GM19438 (cell line): ENCODE data around the gene RRAGD.
"Not testable (repeated sequence)": the region's sequence is repeated elsewhere in the genome, so short reads cannot be mapped to it uniquely, and the experiment has no call there.

Experiments
- ATAC-seq: cut with Tn5 transposase; IDR thresholded peaks from one replicate; pipeline ENCODE4 v1.9.1; 2021; ENCODE audit warnings: low read depth; ENCODE audit not compliant: unreplicated experiment

The RRAGD gene

DNA sequence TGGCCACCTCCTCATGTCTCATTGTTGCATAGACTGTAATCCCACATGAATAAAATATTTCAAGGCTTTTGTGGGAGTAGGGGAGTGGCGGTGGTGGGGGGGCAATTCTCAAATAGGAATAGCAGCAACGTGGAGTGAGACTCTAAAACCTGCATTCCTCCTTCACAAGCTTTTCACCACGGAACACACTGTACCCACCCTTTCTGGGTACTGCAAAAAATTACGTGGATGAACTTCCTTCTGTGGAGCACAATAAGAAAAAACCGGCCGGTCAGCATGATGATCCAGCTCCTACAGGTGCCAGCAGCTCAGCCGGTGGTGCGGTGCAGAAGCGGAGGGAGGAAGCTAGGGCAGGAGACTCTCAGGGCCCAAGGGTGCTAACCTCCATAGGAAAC is 930 bp upstream of the RRAGD start:
- no peak for ATAC-seq

DNA sequence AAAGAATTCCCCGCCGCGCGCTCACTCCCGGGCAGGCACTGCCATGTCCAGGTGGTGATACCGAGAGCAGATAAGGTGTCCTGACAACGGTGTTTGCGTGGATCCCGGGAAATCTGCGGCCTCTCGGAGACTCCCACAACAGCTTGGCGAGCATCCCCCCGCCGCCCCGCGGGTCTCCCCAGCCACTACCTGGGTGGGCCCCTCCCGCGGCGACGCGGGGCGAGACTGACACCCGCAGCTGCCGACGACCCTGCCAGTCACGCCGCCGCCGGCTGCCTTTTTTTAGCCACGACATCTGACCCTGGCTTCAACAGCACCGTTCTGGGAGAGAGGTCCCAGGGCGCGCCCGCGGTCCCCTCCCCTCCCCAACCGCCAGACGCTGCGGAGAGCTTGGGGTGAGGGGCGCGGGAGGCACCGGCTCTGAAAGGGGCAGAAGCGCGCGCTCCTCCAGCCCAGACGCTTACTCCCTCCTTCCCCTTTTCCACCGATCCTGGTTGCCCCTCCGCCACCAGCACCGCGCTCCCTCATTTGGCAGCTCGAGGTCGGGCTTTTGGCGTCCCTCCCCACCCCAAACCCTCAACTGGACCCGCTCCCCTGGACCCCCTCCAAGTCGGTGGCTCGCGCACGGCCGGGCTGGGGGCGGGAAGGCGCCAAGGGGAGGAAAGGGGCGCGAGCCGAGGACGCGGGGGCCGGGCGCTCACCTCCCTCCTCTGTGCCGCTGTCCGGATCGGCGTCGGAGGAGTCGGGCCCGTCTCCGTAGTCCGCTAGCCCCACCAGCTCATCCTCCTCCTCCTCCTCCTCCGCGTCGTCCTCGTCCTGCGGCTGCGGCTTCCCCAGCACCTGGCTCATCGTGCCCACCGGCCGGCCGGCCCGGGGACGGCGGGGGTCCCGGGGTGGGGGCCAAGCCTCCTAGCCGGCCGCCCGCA is 665 bp downstream of the RRAGD start:
- ATAC-seq, result peak; percentile 45

DNA sequence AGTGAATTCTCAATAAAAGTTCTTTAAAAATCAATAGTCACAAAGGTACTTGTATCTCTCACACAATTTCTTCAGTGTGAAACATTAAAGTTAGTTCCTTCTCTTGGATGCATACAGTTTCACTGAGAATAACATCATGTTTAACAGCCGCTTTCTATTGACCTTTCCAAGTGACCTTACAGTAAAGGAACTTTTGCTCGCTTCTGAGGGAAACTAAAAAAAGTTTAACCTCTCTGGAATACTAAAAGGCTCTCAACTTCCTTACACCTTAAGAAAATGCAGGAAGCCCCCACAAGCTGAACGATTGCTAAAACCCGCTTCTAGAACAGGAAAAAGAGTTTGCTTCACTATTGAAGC is 1.3 kb downstream of the RRAGD start:
- ATAC-seq, result no peak

DNA sequence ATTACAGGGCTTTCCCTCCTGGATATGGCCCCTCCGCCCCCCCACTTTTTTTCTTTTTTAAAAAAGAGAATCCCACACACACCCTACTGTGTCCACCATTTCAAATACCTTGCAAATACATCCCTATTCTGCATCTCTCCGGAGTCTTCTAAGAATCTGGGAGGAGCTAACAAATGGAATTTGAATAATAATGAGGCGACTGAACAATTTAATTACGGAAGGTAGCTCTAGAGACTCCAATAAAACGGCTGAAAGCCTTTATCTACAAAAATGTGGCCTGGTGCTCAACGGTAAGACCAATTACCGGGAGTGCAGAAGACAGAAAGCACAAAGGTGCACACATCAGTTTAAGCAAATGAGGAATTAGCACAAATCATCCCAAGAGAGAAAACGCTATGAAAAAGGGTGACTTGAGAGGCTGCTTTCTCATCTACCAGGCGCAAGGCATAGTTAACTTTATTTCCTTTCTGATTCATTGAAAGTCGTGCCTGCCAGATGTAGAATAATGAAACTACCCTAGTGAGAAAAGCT is 1.8 kb downstream of the RRAGD start:
- ATAC-seq, result no peak

DNA sequence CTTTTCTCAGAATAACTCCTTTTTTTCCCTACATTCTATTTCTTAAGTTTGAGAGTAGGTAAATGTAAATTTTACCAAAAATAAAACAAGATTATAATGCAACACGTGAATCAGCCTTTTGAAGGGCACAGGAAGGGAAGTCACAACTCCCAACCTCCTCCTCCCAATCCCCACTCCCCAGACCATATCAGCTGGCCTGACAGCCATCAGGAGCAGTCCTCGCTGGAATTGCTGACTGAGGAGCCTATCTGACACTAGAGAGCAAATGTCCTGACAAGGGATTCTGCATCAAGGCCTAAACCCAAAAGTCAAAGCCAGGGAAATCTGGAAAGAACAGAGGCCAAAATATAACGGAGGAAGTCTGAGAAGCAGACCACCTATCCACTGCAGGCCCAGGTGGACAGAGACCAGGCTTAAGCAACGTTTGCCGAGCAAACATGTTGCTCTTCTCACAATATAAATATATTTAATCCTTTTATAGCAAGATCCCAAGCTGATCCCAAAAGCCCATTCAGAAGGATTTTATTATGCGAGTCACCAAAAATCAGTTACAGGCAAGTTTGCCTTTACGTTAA is 2.5 kb downstream of the RRAGD start:
- no peak for ATAC-seq

DNA sequence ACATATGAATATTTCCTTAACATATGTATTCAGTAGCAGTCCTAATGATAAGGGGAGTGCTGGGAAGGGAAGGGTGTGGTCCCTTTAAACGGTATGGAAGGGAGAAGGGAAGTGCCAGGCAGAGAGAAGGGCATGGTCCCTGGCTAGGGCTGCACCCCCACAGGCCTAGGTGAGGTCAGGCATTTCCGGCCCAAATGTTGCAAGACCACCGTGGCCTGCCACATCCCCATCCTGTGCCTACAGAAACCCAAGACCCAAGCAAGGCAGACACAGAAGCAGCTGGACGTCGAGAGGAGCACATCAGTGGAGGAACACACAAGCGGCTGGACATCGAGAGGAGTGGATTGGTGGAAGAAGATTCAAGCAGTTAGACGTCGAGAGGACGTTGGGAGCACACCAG is 5.9 kb downstream of the RRAGD start:
- ATAC-seq, result no peak

DNA sequence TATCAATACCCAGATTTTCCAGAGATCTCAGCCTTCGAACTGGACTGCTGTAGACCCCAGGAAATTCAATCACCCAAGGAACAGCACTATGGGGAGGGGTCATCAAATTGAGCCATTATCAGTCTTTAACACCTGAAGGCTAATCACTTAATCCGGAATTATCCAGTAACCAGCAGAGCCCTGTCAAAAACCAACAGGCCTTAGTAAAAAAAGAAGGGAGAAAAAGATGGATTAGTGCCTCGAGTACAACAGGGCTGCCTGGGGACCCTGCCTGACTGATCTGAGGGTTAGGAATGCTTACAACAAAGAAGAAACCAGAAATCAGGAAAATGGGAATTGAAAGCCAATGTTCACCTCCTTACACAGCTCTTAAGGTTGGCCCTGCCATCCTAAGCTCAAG is 7.6 kb downstream of the RRAGD start:
- ATAC-seq, result no peak

DNA sequence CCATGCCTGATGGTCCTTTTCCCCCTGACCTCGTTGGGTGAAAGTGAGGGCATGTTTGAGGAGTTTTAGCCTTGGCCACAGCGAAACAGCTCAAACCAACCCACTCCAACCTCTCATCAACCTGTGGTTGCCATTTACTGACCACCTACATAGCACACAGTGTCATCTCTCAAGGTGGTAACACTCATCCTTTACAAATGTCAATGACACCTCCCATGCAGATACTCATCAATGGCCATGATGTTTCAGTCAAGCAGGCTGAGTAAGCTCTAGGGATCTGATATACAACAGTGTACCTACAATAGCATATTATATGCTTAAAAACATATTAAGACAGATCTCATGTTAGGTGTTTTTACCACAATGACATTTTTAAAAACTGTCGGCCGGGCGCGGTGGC is 9.3 kb downstream of the RRAGD start:
- ATAC-seq, result no peak

DNA sequence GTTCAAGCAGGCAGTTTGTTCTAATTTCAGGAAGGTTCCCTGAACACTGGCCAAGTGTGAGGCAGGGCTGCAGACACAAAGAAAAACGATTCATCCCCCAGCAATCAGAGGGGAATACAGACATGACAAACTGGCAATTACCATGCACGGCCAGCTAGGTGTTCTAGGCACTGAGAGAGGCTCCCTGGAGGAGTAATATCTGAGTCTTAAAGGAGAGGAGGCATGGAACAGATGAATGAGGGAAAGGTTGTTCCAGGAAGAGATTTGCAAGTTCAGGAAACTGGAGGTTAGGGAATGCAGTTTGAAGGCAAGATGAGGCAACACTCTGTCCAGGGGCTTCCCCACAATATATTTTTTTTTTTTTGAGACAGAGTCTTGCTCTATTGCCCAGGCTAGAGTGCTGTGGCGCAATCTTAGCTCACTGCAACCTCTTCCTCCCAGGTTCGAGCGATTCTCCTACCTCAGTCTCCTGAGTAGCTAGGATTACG is 11.1 kb downstream of the RRAGD start:
- no peak for ATAC-seq

DNA sequence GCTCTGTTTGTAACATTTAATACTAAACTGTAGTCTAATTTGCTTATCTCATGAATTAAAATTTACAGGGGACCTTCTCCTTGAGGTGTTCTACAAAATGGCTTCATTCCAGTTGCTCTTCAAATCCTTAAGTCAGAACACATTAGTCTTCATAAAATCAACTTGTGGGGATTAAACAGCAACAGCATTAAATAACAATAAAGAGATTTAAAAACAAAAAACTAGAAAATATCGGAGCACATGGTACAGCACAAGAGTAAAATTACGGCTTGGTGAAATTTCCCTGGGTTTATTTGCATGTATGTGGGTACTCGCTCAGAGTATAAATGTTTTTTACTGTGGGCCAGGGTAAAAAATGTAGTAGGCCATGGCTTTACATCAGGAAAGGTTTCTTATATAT is 12.0 kb downstream of the RRAGD start:
- ATAC-seq, result no peak

DNA sequence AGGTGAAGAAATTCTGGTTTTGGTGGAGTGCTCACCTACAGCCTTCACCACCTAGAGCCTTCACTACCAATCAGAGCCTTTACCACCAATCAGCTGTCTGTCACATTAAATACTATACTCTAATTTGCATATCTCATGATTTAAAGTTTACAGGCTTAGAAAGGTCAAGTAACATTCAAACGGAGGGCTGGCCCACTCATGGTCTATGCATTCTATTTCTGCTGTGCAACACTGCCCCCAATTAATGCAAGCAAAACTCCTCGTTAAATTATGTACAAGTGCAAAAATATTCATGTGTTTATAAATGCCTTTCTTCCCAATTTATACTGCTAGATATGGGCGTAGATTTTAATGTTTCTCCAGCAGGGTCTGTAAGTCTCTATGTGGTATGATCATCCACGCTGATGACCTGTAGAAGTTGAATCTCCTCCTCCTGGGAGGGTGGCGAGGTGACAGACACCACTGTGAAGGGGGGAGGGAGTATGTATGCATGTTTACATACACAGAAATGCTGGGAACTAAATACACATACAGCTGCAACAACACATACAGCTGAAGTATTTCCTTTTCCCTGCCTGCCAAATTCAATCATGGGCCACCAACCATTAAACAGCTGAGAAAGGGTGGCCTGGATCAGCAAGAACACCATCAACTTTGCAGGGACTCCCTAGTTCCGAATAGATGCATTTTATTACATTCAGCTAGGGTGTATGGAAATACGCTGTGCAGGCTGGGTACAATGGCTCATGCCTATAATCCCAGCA is 13.1 kb downstream of the RRAGD start:
- ATAC-seq, result no peak

DNA sequence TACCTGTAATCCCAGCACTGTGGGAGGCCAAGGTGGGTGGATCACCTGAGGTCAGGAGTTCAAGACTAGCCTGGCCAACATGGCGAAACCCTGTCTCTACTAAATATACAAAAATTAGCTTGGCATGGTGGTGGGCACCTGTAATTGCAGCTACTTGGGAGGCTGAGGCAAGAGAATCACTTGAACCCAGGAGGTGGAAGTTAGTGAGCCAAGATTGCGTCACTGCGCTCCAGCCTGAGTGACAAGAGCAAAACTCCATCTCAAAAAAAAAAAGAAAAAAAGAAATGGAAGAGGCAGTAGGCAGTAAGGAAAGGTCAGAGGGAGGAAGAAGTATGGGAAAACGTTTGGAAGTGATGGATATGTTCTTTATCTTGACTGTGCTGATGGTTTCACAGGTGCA is 14.2 kb downstream of the RRAGD start:
- not testable (repeated sequence) for ATAC-seq

DNA sequence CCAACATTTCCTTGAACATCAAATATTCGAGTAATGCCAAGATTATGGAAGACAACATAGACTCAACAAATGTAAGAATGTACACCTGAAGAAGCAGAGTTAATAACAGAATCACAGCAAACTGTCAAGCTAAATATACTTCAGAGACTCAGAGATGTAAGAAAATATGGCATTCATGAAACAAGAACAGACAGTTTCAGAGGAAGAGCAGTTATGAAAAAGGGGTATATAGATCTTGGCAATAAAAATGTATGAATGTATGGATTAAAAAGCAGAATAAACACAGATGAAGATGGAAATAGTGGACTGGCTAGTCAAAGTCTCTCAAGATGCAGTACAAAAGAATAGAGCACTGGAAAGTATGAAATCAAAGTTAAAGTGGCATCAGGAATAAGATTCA is 18.4 kb downstream of the RRAGD start:
- ATAC-seq, result no peak

DNA sequence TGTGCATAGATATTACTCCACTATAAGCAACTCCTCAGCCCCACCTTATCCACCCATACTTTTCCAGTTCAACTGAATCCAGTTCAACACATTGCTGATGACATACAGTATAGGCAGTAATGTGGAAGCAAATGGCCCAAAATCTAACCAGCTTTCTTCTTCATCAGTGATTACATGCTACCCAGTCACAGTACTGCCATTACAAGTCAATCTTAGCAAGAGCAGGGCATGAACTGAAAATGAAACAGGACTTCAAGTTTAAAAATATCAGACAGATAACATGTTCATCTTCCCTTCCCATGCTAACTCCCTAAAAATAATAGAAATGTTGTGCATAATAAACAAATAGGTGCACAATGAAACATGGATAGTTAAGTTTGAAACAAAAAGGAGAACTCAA is 19.2 kb downstream of the RRAGD start:
- no peak for ATAC-seq

DNA sequence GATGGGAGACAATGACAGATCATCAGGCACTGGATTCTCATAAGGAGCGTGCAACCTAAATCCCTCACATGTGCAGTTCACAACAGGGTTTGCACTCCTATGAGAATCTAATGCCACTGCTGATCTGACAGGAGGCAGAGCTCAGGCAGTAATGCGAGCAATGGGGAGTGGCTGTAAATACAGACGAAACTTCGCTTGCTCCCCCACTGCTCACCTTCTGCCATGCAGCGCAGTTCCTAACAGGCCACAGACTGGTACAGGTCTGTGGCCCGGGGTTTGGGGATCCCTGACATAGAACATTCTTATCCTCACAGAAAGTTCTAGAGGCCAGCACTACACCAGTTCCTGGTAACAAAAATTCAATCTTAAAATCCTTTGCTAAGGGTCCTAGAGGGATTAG is 23.2 kb downstream of the RRAGD start:
- no peak for ATAC-seq

DNA sequence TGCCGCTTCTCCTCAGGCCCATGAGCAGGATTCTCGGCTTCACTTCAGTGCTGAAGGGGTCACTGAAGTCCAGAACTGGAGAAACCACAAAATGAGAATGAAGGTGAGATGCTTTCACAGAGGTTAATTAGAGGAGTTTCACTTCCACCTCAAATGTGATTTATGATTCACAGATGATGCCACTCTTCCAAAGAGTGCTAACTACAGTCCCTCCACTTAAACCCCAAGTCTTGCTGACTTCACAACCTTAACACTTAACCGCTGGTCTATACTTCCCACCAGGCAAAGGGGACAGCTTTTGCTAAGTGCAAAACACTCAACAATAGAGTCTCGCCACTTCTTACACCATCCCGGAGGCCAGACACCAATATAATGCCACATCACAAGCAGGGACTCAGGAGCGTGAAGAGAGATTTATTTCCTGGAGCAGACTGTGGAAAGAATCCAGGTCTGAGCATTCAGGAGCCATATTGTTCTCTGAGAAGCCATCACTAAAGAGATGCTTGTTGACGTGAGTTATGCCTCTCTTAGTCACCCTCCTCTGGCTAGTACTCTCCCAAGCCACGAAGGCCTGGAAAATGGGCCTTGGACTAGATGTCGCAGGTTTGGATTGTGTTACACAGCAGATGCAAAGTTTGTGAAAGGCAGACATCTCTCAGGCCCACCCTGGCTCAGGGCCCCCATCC is 24.4 kb downstream of the RRAGD start:
- peak; percentile 97 for ATAC-seq

DNA sequence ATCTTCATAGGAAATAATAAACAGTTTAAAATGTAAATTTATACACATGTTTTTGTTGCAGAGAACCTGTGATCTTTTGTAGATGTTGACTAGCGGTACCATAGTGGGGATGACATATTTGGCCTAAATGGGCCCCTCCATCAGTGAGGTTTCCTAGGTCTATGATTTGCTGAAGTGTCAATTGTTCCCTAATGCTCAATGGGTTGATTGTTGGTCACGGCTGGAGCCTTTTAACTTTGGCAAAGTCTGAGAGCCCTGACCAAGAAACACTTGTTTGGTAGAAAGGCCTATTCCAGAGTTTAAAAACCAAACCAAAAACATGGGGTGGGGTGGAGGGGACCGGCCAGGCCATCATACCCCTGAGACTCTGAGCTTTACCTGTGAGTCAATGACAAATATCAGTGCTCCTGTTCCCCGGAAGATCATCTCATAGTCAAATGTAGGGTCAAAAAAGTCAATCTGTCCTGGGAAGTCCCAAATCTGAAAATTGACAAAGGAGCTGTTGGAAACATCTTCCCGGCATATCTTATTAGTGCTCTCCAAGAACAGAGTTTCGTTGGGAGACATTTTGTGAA is 25.1 kb downstream of the RRAGD start:
- ATAC-seq, result peak; percentile 22

DNA sequence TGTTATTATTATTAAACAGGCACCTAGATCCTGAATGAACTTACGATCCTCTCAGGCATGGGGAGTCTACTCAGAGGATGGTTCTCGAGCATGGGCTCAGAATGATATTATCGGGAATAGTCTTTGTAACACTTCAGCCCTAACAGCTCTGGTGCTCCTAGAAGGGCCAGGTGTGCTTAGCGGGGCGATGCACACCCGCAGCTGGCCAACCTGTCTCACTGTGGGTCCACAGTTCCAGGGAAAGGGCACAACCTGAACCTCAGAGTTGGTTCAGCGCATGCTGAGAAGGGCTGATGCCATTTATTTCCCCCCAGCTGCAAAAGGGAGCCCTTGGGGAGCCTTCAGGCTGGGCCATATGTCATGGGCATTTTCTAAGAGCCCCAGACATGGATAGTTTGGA is 26.2 kb downstream of the RRAGD start:
- no peak for ATAC-seq

DNA sequence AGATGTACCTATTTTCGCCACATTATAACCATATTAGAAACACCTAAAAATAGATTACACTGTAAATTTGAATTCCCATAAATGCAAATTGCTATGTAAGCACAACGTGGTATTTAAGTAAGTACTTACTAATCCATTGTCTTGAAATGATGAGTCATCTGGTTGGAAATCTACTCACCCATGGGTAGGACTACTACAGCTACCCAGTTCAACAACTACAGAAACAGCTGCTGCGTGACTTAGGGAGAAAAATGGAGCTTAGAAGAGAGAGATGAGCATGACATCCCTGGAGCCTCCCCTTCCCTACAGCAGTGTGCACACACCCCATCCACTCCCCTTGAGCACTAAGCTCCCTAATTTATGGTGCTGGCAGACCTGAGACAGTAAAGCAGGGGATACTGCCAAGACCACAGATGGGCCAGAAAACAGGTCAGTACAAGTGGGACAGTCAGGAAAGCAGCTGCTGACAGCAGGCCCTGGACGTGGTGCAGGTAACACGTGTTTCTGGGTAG is 26.9 kb downstream of the RRAGD start:
- ATAC-seq, result no peak

DNA sequence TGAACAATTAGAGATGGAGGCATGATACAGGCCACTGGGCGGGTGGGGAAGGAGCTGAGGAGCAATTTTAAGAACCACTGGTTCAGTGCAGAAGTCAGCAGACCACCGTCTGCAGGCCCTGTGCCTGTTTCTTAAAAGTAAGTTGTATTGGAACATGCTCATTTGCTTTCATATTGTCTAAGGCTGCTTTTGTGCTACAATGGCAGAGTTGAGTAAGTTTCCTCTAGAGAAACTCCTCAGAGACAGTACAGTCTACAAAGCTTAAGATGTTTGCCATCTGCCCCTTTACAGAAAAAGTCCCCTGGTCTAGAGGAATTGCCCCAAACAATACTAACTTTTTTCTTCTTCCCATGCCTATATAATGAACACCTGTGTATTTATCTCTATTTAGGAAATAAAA is 31.0 kb downstream of the RRAGD start:
- no peak for ATAC-seq
